CD4-positive, CD25-positive, alpha-beta regulatory T cell (primary cell): Measurements from ENCODE around the gene PRKCB. TPM values are rescaled to one million over a fixed set of nuclear protein-coding genes. Genes with fewer than 3 reads are reported as not detected.

Source experiments
- ATAC-seq, 2 donors: fragments of 150-1000 bp; cut with Tn5 transposase; one replicate each; pipeline ENCODE4 v1.10.0; 2021; ENCODE audit warnings: low read depth in 2 of 2, moderate number of reproducible peaks in 2 of 2, moderate library complexity in 1 of 2
- DNase-seq, 3 donors: peaks; one replicate each; pipeline versions ENCODE4 v3.0.0 to v3.0.0-alpha.2; 2012 to 2022; ENCODE audit warnings: mixed read lengths in 1 of 3
- H3K27ac ChIP-seq: one replicate; pipeline ENCODE4 v1.7.0; 2013; ENCODE audit warnings: mild to moderate bottlenecking, low read length; ENCODE audit not compliant: insufficient read depth, poor library complexity, severe bottlenecking
- H3K27me3 ChIP-seq: one replicate; pipeline ENCODE4 v1.7.0; 2013; ENCODE audit warnings: low read length; ENCODE audit not compliant: control insufficient read depth, insufficient read depth
- H3K36me3 ChIP-seq: one replicate; pipeline ENCODE4 v1.7.0; 2013; ENCODE audit warnings: mild to moderate bottlenecking, low read length, moderate library complexity; ENCODE audit not compliant: control insufficient read depth, insufficient read depth
- H3K4me1 ChIP-seq: 2 replicates; pipeline ENCODE4 v1.7.0; 2013; ENCODE audit warnings: mild to moderate bottlenecking, low read length; ENCODE audit not compliant: insufficient read depth, control insufficient read depth, poor library complexity, severe bottlenecking
- H3K4me3 ChIP-seq: one replicate; pipeline ENCODE4 v1.7.0; 2013; ENCODE audit warnings: low read depth, mild to moderate bottlenecking, low read length, moderate library complexity
- H3K9me3 ChIP-seq, 2 experiments: 1 replicate in 1 of 2; 2 replicates in 1 of 2; pipeline ENCODE4 v1.7.0; 2013; ENCODE audit warnings: low read length in 2 of 2, mild to moderate bottlenecking in 1 of 2, moderate library complexity in 1 of 2; ENCODE audit not compliant: control insufficient read depth in 2 of 2
- H3K27ac Mint-ChIP-seq, 3 donors: one replicate each; pipeline ENCODE4 v1.8.0; 2020 to 2022; ENCODE audit warnings: mild to moderate bottlenecking in 3 of 3, mixed read lengths in 3 of 3, moderate library complexity in 2 of 3
- H3K27me3 Mint-ChIP-seq: one replicate; pipeline ENCODE4 v1.8.0; 2022; ENCODE audit warnings: mild to moderate bottlenecking, mixed read lengths
- H3K36me3 Mint-ChIP-seq: one replicate; pipeline ENCODE4 v1.8.0; 2020; ENCODE audit warnings: mixed read lengths
- H3K4me1 Mint-ChIP-seq, 4 donors: one replicate each; pipeline ENCODE4 v1.8.0; 2020 to 2022; ENCODE audit warnings: mixed read lengths in 4 of 4, mild to moderate bottlenecking in 1 of 4
- H3K4me3 Mint-ChIP-seq, 4 donors: one replicate each; pipeline ENCODE4 v1.8.0; 2020 to 2022; ENCODE audit warnings: mild to moderate bottlenecking in 4 of 4, mixed read lengths in 4 of 4, moderate library complexity in 3 of 4
- H3K9me3 Mint-ChIP-seq, 7 donors: one replicate each; pipeline ENCODE4 v1.8.0; 2020 to 2022; ENCODE audit warnings: mixed read lengths in 7 of 7, mild to moderate bottlenecking in 3 of 7, moderate library complexity in 2 of 7
- polyA plus RNA-seq, 4 donors: library from polyadenylated mRNA; unstranded; fragments of 300-500 nt; fragmentation: Illumina TruSeq; gene quantifications; one replicate each; pipeline ENCODE4 v1.2.3, GENCODE V29; 2021
- total RNA-seq: library from RNA; stranded (reverse); gene quantifications from one replicate; pipeline ENCODE4 v1.2.3, GENCODE V29; 2022

PRKCB gene
- total and polyA plus RNA-seq, 5 donors from 2014 or later, result 37.4 to 83.1 (median 50.5) TPM

- H3K27ac Mint-ChIP-seq, result no peak overlapping the region
- Histone ChIP-seq H3K4me1 (no peaks in the 10 kb centered on the region), H3K27ac (no peak overlapping the region), H3K4me3 (no peak overlapping the region), H3K27me3 (no peaks in the 10 kb centered on the region), H3K36me3 (peaks cover 51% of the 10 kb centered on the region), H3K9me3 (no peaks in the 10 kb centered on the region)
- H3K36me3 Mint-ChIP-seq, result peaks cover 66% of the 10 kb centered on the region
- DNase-seq (no peak), ATAC-seq (no peak)
- H3K9me3 Mint-ChIP-seq, result no peaks in the 10 kb centered on the region
- H3K4me1 Mint-ChIP-seq, result peaks cover 0 to 8% (median 3%) of the 10 kb centered on the region in 4 donors
- H3K27me3 Mint-ChIP-seq, result no peaks in the 10 kb centered on the region
- H3K4me3 Mint-ChIP-seq, result no peak overlapping the region
Measured at GRCh38 chr16:24170407-24170806, 334.6 kb downstream of the PRKCB start.

GRCh38 chr16:24174504-24174903, 338.7 kb downstream of the PRKCB start:
- H3K9me3 Mint-ChIP-seq, result peaks cover 0 to 1% (median 0%) of the 10 kb centered on the region in 7 donors
- ATAC-seq (no peak), DNase-seq (no peak)
- H3K27ac Mint-ChIP-seq, result no peak overlapping the region
- H3K36me3 Mint-ChIP-seq, result peaks cover 68% of the 10 kb centered on the region
- no peaks in the 10 kb centered on the region for H3K27me3 ChIP-seq
- H3K4me3 Mint-ChIP-seq, result no peak overlapping the region
- H3K4me1 Mint-ChIP-seq, result peaks cover 0 to 2% (median under 1%) of the 10 kb centered on the region in 4 donors
- peaks cover 60% of the 10 kb centered on the region for H3K36me3 ChIP-seq
- H3K4me1 ChIP-seq, result no peaks in the 10 kb centered on the region
- no peak overlapping the region for H3K27ac ChIP-seq
- no peaks in the 10 kb centered on the region for H3K27me3 Mint-ChIP-seq
- no peak overlapping the region for H3K4me3 ChIP-seq
- H3K9me3 ChIP-seq, result no peaks in the 10 kb centered on the region

GRCh38 chr16:24174957-24175356, 339.2 kb downstream of the PRKCB start:
- Histone ChIP-seq H3K4me1 (no peaks in the 10 kb centered on the region), H3K9me3 (no peaks in the 10 kb centered on the region), H3K27ac (no peak overlapping the region), H3K36me3 (peaks cover 60% of the 10 kb centered on the region), H3K4me3 (no peak overlapping the region), H3K27me3 (no peaks in the 10 kb centered on the region)
- H3K27me3 Mint-ChIP-seq, result no peaks in the 10 kb centered on the region
- peaks cover 68% of the 10 kb centered on the region for H3K36me3 Mint-ChIP-seq
- H3K27ac Mint-ChIP-seq, result no peak overlapping the region
- peaks cover 0 to 2% (median under 1%) of the 10 kb centered on the region in 4 donors for H3K4me1 Mint-ChIP-seq
- H3K9me3 Mint-ChIP-seq, result peaks cover 0 to 1% (median 0%) of the 10 kb centered on the region in 7 donors
- no peak overlapping the region for H3K4me3 Mint-ChIP-seq
- no peak for DNase-seq
- ATAC-seq, result no peak

- no peaks in the 10 kb centered on the region for H3K27me3 ChIP-seq
- H3K4me3 ChIP-seq, result no peak overlapping the region
- H3K4me1 ChIP-seq, result no peaks in the 10 kb centered on the region
- H3K27ac Mint-ChIP-seq, result no peak overlapping the region
- H3K9me3 Mint-ChIP-seq, result peaks cover 0 to 1% (median 0%) of the 10 kb centered on the region in 7 donors
- H3K4me3 Mint-ChIP-seq, result no peak overlapping the region
- H3K27ac ChIP-seq, result no peak overlapping the region
- H3K9me3 ChIP-seq, result no peaks in the 10 kb centered on the region
- H3K4me1 Mint-ChIP-seq, result peaks cover 0 to 4% (median 2%) of the 10 kb centered on the region in 4 donors
- no peaks in the 10 kb centered on the region for H3K27me3 Mint-ChIP-seq
- ATAC-seq (no peak), DNase-seq (no peak)
- peaks cover 66% of the 10 kb centered on the region for H3K36me3 ChIP-seq
- H3K36me3 Mint-ChIP-seq, result peaks cover 63% of the 10 kb centered on the region
Measured at GRCh38 chr16:24178496-24178895, 342.7 kb downstream of the PRKCB start.

GRCh38 chr16:24180451-24180850, 344.7 kb downstream of the PRKCB start:
- H3K27ac Mint-ChIP-seq, result no peak overlapping the region
- Histone ChIP-seq H3K27ac (no peak overlapping the region), H3K4me1 (no peaks in the 10 kb centered on the region), H3K27me3 (no peaks in the 10 kb centered on the region), H3K9me3 (no peaks in the 10 kb centered on the region), H3K4me3 (no peak overlapping the region), H3K36me3 (peaks cover 57% of the 10 kb centered on the region)
- DNase-seq, result no peak
- peaks cover 56% of the 10 kb centered on the region for H3K36me3 Mint-ChIP-seq
- peaks cover 0 to 4% (median under 1%) of the 10 kb centered on the region in 4 donors for H3K4me1 Mint-ChIP-seq
- no peak overlapping the region for H3K4me3 Mint-ChIP-seq
- H3K27me3 Mint-ChIP-seq, result no peaks in the 10 kb centered on the region
- no peak for ATAC-seq
- peaks cover 0 to 1% (median 0%) of the 10 kb centered on the region in 7 donors for H3K9me3 Mint-ChIP-seq

GRCh38 chr16:24188021-24188542, 352.3 kb downstream of the PRKCB start:
- H3K36me3 ChIP-seq, result peaks cover 52% of the 10 kb centered on the region
- peaks cover 7% of the 10 kb centered on the region for H3K4me1 ChIP-seq
- DNase-seq (no peak), ATAC-seq (no peak)
- H3K27me3 ChIP-seq, result no peaks in the 10 kb centered on the region
- peak overlapping the region in 2 of 3 donors; percentile 46 to 47 for H3K27ac Mint-ChIP-seq
- no peaks in the 10 kb centered on the region for H3K9me3 Mint-ChIP-seq
- H3K4me3 Mint-ChIP-seq, result peak overlapping the region in 1 of 4 donors; percentile 32
- H3K27ac ChIP-seq, result no peak overlapping the region
- no peaks in the 10 kb centered on the region for H3K27me3 Mint-ChIP-seq
- no peaks in the 10 kb centered on the region for H3K9me3 ChIP-seq
- peaks cover 75% of the 10 kb centered on the region for H3K36me3 Mint-ChIP-seq
- no peak overlapping the region for H3K4me3 ChIP-seq
- H3K4me1 Mint-ChIP-seq, result peaks cover 7 to 36% (median 17%) of the 10 kb centered on the region in 4 donors

GRCh38 chr16:24188751-24189318, 353.1 kb downstream of the PRKCB start:
- ATAC-seq (peak in 1 of 2 donors; percentile 34), DNase-seq (peak in 1 of 3 donors; percentile 12)
- Mint-ChIP-seq H3K27ac (peak overlapping the region; percentile 32 to 75 (median 47)), H3K4me1 (peaks cover 5 to 36% (median 18%) of the 10 kb centered on the region in 4 donors), H3K9me3 (no peaks in the 10 kb centered on the region), H3K4me3 (peak overlapping the region in 3 of 4 donors; percentile 8 to 55 (median 15)), H3K36me3 (peaks cover 72% of the 10 kb centered on the region), H3K27me3 (no peaks in the 10 kb centered on the region)
- H3K36me3 ChIP-seq, result peaks cover 50% of the 10 kb centered on the region
- no peak overlapping the region for H3K27ac ChIP-seq
- no peak overlapping the region for H3K4me3 ChIP-seq
- no peaks in the 10 kb centered on the region for H3K9me3 ChIP-seq
- H3K4me1 ChIP-seq, result peaks cover 7% of the 10 kb centered on the region
- H3K27me3 ChIP-seq, result no peaks in the 10 kb centered on the region

GRCh38 chr16:24189941-24190340, 354.2 kb downstream of the PRKCB start:
- H3K27me3 Mint-ChIP-seq, result no peaks in the 10 kb centered on the region
- peaks cover 48% of the 10 kb centered on the region for H3K36me3 ChIP-seq
- DNase-seq (peak in 1 of 3 donors; percentile 52), ATAC-seq (no peak)
- H3K4me3 ChIP-seq, result no peak overlapping the region
- H3K27me3 ChIP-seq, result no peaks in the 10 kb centered on the region
- H3K36me3 Mint-ChIP-seq, result peaks cover 69% of the 10 kb centered on the region
- H3K9me3 Mint-ChIP-seq, result no peaks in the 10 kb centered on the region
- H3K4me3 Mint-ChIP-seq, result peak overlapping the region in 3 of 4 donors; percentile 2 to 48 (median 14)
- peak overlapping the region; percentile 18 to 78 (median 60) for H3K27ac Mint-ChIP-seq
- H3K4me1 ChIP-seq, result peaks cover 7% of the 10 kb centered on the region
- H3K27ac ChIP-seq, result no peak overlapping the region
- H3K9me3 ChIP-seq, result no peaks in the 10 kb centered on the region
- peaks cover 5 to 36% (median 18%) of the 10 kb centered on the region in 4 donors for H3K4me1 Mint-ChIP-seq
